H1 (cell line): Measurements from ENCODE around the gene KCNK2. TPM values are rescaled to one million over a fixed set of nuclear protein-coding genes. Genes with fewer than 3 reads are reported as not detected.

Experiments
- CTCF ChIA-PET: fragments of 300-600 bp; sonication (Branson Sonifier 250); formaldehyde crosslinking; loops from one replicate; lab custom pipeline; 2021; ENCODE audit not compliant: partially characterized antibody; lab: Charles Lee
- POLR2A ChIA-PET: fragments of 300-600 bp; sonication (Branson Sonifier 250); formaldehyde crosslinking; loops from one replicate; lab custom pipeline; 2021; ENCODE audit warnings: inconsistent platforms; ENCODE audit not compliant: partially characterized antibody; lab: Charles Lee
- DNase-seq, 2 experiments: peaks; one replicate each; pipeline versions ENCODE4 v3.0.0 to v3.0.0-alpha.2; 2010 to 2022; ENCODE audit warnings: low spot score in 2 of 2, low read depth in 1 of 2, mixed read lengths in 1 of 2
- FAIRE-seq: peaks from 2 replicates; lab custom pipeline; 2011; peaks lifted over from hg19 to GRCh38; lab: Jason Lieb, UNC
- H2AFZ ChIP-seq: 2 replicates; pipeline ENCODE4 v1.8.1; 2012; ENCODE audit warnings: low read length, inconsistent platforms
- H2AK5ac ChIP-seq: 2 replicates; pipeline ENCODE4 v1.6.1; 2013; ENCODE audit warnings: low read depth, low read length
- H2BK120ac ChIP-seq: replicated peaks from 2 replicates; pipeline ENCODE3; 2013; ENCODE audit warnings: low read depth, low read length, inconsistent platforms
- H2BK12ac ChIP-seq: 2 replicates; pipeline ENCODE4 v1.6.1; 2013; ENCODE audit warnings: low read depth, low read length
- H2BK15ac ChIP-seq: 2 replicates; pipeline ENCODE4 v1.6.1; 2013; ENCODE audit warnings: low read length
- H2BK20ac ChIP-seq: 2 replicates; pipeline ENCODE4 v1.6.1; 2013; ENCODE audit warnings: low read length
- H2BK5ac ChIP-seq: 2 replicates; pipeline ENCODE4 v1.6.1; 2013; ENCODE audit warnings: low read depth, low read length
- H3K14ac ChIP-seq: 2 replicates; pipeline ENCODE4 v1.6.1; 2013; ENCODE audit warnings: inconsistent platforms; ENCODE audit not compliant: insufficient read length
- H3K18ac ChIP-seq: 2 replicates; pipeline ENCODE4 v1.6.1; 2013; ENCODE audit warnings: low read length; ENCODE audit errors: extremely low read depth
- H3K23ac ChIP-seq: 2 replicates; pipeline ENCODE4 v1.6.1; 2013; ENCODE audit warnings: inconsistent platforms; ENCODE audit not compliant: insufficient read length
- H3K23me2 ChIP-seq: 2 replicates; pipeline ENCODE4 v1.6.1; 2013; ENCODE audit warnings: low read depth, low read length
- H3K27ac ChIP-seq: 2 replicates; pipeline ENCODE4 v1.6.1; 2011; ENCODE audit warnings: low read depth, low read length, inconsistent platforms
- H3K27me3 ChIP-seq, 4 experiments: replicated peaks in 1 of 4; 1 replicate in 1 of 4; 2 replicates in 3 of 4; pipeline versions ENCODE4 v1.6.1 to v1.8.1; 2011 to 2013; ENCODE audit warnings: low read length in 3 of 4, mild to moderate bottlenecking in 3 of 4, inconsistent platforms in 2 of 4, mixed read lengths in 2 of 4, moderate library complexity in 1 of 4; ENCODE audit not compliant: control insufficient read depth in 3 of 4, insufficient read depth in 3 of 4; ENCODE audit errors: extremely low read depth in 1 of 4
- H3K36me3 ChIP-seq, 4 experiments: 2 replicates each; pipeline versions ENCODE4 v1.6.1 to v1.8.1; 2011 to 2013; ENCODE audit warnings: mild to moderate bottlenecking in 4 of 4, low read length in 3 of 4, moderate library complexity in 2 of 4, control low read depth in 1 of 4, inconsistent platforms in 1 of 4; ENCODE audit not compliant: insufficient read depth in 4 of 4, control insufficient read depth in 2 of 4
- H3K4ac ChIP-seq: replicated peaks from 2 replicates; pipeline ENCODE3; 2013; ENCODE audit warnings: low read length, low read depth, mixed read lengths, inconsistent platforms; ENCODE audit not compliant: insufficient read length
- H3K4me1 ChIP-seq, 4 experiments: replicated peaks in 1 of 4; 1 replicate in 1 of 4; 2 replicates in 3 of 4; pipeline versions ENCODE4 v1.6.1 to v1.8.1; 2011 to 2013; ENCODE audit warnings: low read length in 3 of 4, inconsistent platforms in 2 of 4, mixed read lengths in 1 of 4; ENCODE audit not compliant: insufficient read depth in 4 of 4, control insufficient read depth in 3 of 4
- H3K4me2 ChIP-seq, 2 experiments: 2 replicates each; pipeline versions ENCODE4 v1.6.1 to v1.8.1; 2011 to 2013; ENCODE audit warnings: low read depth in 2 of 2, low read length in 2 of 2, control low read depth in 1 of 2, inconsistent platforms in 1 of 2, mild to moderate bottlenecking in 1 of 2; ENCODE audit not compliant: insufficient read depth in 1 of 2
- H3K4me3 ChIP-seq, 4 experiments: fragments of 200-600, 300-600 bp in 1 of 4; sonication (generic), shearing (Covaris generic), sonication (Bioruptor Twin) in 1 of 4; 2 replicates each; pipeline versions ENCODE4 v1.5.1 to v1.8.1; 2011 to 2016; ENCODE audit warnings: low read length in 4 of 4, low read depth in 3 of 4, control low read depth in 2 of 4, inconsistent platforms in 2 of 4, mild to moderate bottlenecking in 2 of 4, mixed read lengths in 1 of 4, moderate library complexity in 1 of 4; ENCODE audit not compliant: insufficient read depth in 2 of 4; ENCODE audit errors: extremely low read depth in 1 of 4
- H3K56ac ChIP-seq: replicated peaks from 2 replicates; pipeline ENCODE3; 2013; ENCODE audit warnings: low read depth, mild to moderate bottlenecking, mixed read lengths, low read length, inconsistent platforms; ENCODE audit not compliant: insufficient read length
- H3K79me1 ChIP-seq: 2 replicates; pipeline ENCODE4 v1.6.1; 2013; ENCODE audit warnings: low read depth, low read length, control low read depth
- H3K79me2 ChIP-seq, 2 experiments: 2 replicates each; pipeline versions ENCODE4 v1.6.1 to v1.8.1; 2012 to 2013; ENCODE audit warnings: low read length in 2 of 2, mild to moderate bottlenecking in 2 of 2, inconsistent platforms in 1 of 2; ENCODE audit not compliant: insufficient read depth in 2 of 2, control insufficient read depth in 1 of 2
- H3K9ac ChIP-seq, 4 experiments: replicated peaks in 1 of 4; 1 replicate in 1 of 4; 2 replicates in 3 of 4; pipeline versions ENCODE4 v1.6.1 to v1.8.1; 2011 to 2013; ENCODE audit warnings: low read depth in 3 of 4, low read length in 3 of 4, control low read depth in 2 of 4, mild to moderate bottlenecking in 2 of 4, moderate library complexity in 2 of 4, inconsistent platforms in 1 of 4; ENCODE audit errors: extremely low read depth in 1 of 4
- H3K9me3 ChIP-seq, 2 experiments: 2 replicates each; pipeline versions ENCODE4 v1.6.1 to v1.8.1; 2012 to 2013; ENCODE audit warnings: mild to moderate bottlenecking in 2 of 2, moderate library complexity in 2 of 2, control low read depth in 1 of 2, inconsistent platforms in 1 of 2, low read depth in 1 of 2, low read length in 1 of 2, mixed read lengths in 1 of 2; ENCODE audit not compliant: insufficient read depth in 2 of 2
- H4K20me1 ChIP-seq, 2 experiments: replicated peaks in 1 of 2; 2 replicates each; pipeline versions ENCODE3 to v1.8.1; 2011 to 2013; ENCODE audit warnings: inconsistent platforms in 2 of 2, low read length in 2 of 2, mild to moderate bottlenecking in 1 of 2; ENCODE audit not compliant: insufficient read depth in 2 of 2, control insufficient read depth in 1 of 2
- H4K5ac ChIP-seq: 2 replicates; pipeline ENCODE4 v1.6.1; 2013; ENCODE audit warnings: low read length, low read depth, mixed read lengths, inconsistent platforms; ENCODE audit not compliant: insufficient read length
- H4K8ac ChIP-seq: 2 replicates; pipeline ENCODE4 v1.8.0; 2013; ENCODE audit warnings: mild to moderate bottlenecking, moderate library complexity, low read length, inconsistent platforms; ENCODE audit not compliant: insufficient read depth; ENCODE audit errors: extremely low read depth
- H4K91ac ChIP-seq: replicated peaks from 2 replicates; pipeline ENCODE3; 2013; ENCODE audit warnings: low read length, mixed read lengths, inconsistent platforms; ENCODE audit not compliant: insufficient read length
- ATF3 ChIP-seq: IDR thresholded peaks from 2 replicates; pipeline ENCODE4 v1.6.1; 2011; ENCODE audit warnings: low read depth, mild to moderate bottlenecking, low read length; ENCODE audit not compliant: insufficient read depth
- EP300 ChIP-seq, 2 experiments: IDR thresholded peaks; 1 replicate in 1 of 2; 2 replicates in 1 of 2; pipeline ENCODE4 v1.6.1; 2011 to 2012; ENCODE audit warnings: low read depth in 2 of 2, low read length in 2 of 2, mild to moderate bottlenecking in 2 of 2, borderline replicate concordance in 1 of 2, inconsistent platforms in 1 of 2, moderate library complexity in 1 of 2
- EZH2 ChIP-seq: fragments of 200-600 bp; sonication (generic); IDR thresholded peaks from 2 replicates; pipeline ENCODE4 v1.7.1; 2012; ENCODE audit warnings: low read depth, mild to moderate bottlenecking, moderate library complexity, low read length, inconsistent platforms; ENCODE audit not compliant: severe bottlenecking
- SP1 ChIP-seq: IDR thresholded peaks from 2 replicates; pipeline ENCODE4 v1.6.1; 2011; ENCODE audit warnings: low read depth, low read length
- WGBS, 2 experiments: shearing (Covaris generic) in 1 of 2; methylation state at CpG; one replicate each; pipeline versions ENCODE4 v1.1.6 to v1.1.7; 2013 to 2015; ENCODE audit warnings: low lambda C conversion rate in 2 of 2, mixed read lengths in 2 of 2, inconsistent platforms in 1 of 2, low coverage in 1 of 2, missing lambda C conversion rate in 1 of 2; ENCODE audit not compliant: insufficient replicate concordance in 2 of 2, insufficient coverage in 1 of 2, insufficient read length in 1 of 2; ENCODE audit errors: extremely low coverage in 1 of 2, missing lambda C conversion rate in 1 of 2; 5-methylcytosine and 5-hydroxymethylcytosine counted together
- polyA plus RNA-seq, 7 experiments: library from polyadenylated mRNA; depleted of rRNA in 3 of 7; stranded (reverse) in 5 of 7; unstranded in 2 of 7; fragments of >200 nt in 5 of 7; fragments of 200-250 nt in 2 of 7; gene quantifications; 1 replicate in 5 of 7; 2 replicates in 1 of 7; 4 replicates in 1 of 7; pipeline versions ENCODE4 v1.2.1 to v1.2.3, GENCODE V29; 2011 to 2013; ENCODE audit warnings: missing spikeins in 2 of 7, mixed read lengths in 2 of 7
- total RNA-seq: library from RNA; stranded (reverse); fragmentation: NEBNext Ultra II Directional; extraction: Animal tissue kit (Norgen Biotek cat#: 25700); gene quantifications from 2 replicates; pipeline ENCODE4 v1.2.1, GENCODE V29; 2021

Gene KCNK2
- total and polyA plus RNA-seq, 2 of the 8 experiments (the other 6 are each of a cell fraction or from before 2014, with no cell fraction given) = 0.59 to 1.2 TPM

GRCh38 chr1:215264649-215265048 is 182.1 kb downstream of the KCNK2 start:
- ChIA-PET CTCF (interaction anchor here (0.9 kb wide), 1 partner anchor 11 kb away, joined by 3 read pairs; no protein-coding TSS in a partner anchor), POLR2A (no interaction called here)
- H3K79me2 ChIP-seq = no peaks in the 10 kb centered on the region
- no peak overlapping the region for H2BK15ac ChIP-seq
- no peak overlapping the region for H3K18ac ChIP-seq
- no peak overlapping the region for H2BK20ac ChIP-seq
- no peak for DNase-seq
- H3K14ac ChIP-seq = no peak overlapping the region
- no peak overlapping the region for H2AFZ ChIP-seq
- H3K4ac ChIP-seq = no peak overlapping the region
- no peaks in the 10 kb centered on the region for H3K36me3 ChIP-seq
- no peak overlapping the region for H2BK5ac ChIP-seq
- H3K56ac ChIP-seq = no peak overlapping the region
- no peaks in the 10 kb centered on the region for H3K79me1 ChIP-seq
- no peak overlapping the region for H4K91ac ChIP-seq
- H4K20me1 ChIP-seq = no peaks in the 10 kb centered on the region
- no peak overlapping the region for H3K4me2 ChIP-seq
- H2AK5ac ChIP-seq = no peak overlapping the region
- no peak overlapping the region for H2BK120ac ChIP-seq
- no peak overlapping the region for H3K4me3 ChIP-seq
- no peaks in the 10 kb centered on the region for H3K23me2 ChIP-seq
- 90% methylated on average over 3 of the region's 3 CpGs; no CpG with 5 or more reads in 1 of the 2 experiments for WGBS, 2 experiments
- H3K9ac ChIP-seq = no peak overlapping the region
- H4K8ac ChIP-seq = no peak overlapping the region
- no peak overlapping the region for H3K27ac ChIP-seq
- H4K5ac ChIP-seq = no peak overlapping the region
- no peak overlapping the region for H3K23ac ChIP-seq
- H2BK12ac ChIP-seq = no peak overlapping the region
- no peaks in the 10 kb centered on the region for H3K9me3 ChIP-seq
- no peak for FAIRE-seq
- 0 out of 7 replicates have a peak, but pooled peaks cover 0 to 3% (median 0%) of the 10 kb centered on the region in 4 experiments for H3K4me1 ChIP-seq
- no peaks in the 10 kb centered on the region for H3K27me3 ChIP-seq
- TF ChIP-seq EZH2 (no peak), ATF3 (no peak), SP1 (no peak), EP300 (IDR thresholded peaks at IDR 0.05; ENCODE audit: borderline replicate concordance in 1 of 2, low read depth in 2 of 2, low read length in 2 of 2) (no peak)
